GM12873 (cell line): ENCODE measurements around the gene DNMT3L.
"Not testable (repeated sequence)": the region's sequence is repeated elsewhere in the genome, so short reads cannot be mapped to it uniquely, and the experiment has no call there.

ENCODE experiments used
- TF ChIP-seq, protein P1 (sequence below): IDR thresholded peaks from 2 replicates; pipeline ENCODE4 v1.5.1; 2012; ENCODE audit warnings: low read depth, mild to moderate bottlenecking, moderate library complexity, low read length, control low read depth; ENCODE audit not compliant: insufficient read depth; ENCODE audit errors: missing control alignments

DNMT3L gene

DNA sequence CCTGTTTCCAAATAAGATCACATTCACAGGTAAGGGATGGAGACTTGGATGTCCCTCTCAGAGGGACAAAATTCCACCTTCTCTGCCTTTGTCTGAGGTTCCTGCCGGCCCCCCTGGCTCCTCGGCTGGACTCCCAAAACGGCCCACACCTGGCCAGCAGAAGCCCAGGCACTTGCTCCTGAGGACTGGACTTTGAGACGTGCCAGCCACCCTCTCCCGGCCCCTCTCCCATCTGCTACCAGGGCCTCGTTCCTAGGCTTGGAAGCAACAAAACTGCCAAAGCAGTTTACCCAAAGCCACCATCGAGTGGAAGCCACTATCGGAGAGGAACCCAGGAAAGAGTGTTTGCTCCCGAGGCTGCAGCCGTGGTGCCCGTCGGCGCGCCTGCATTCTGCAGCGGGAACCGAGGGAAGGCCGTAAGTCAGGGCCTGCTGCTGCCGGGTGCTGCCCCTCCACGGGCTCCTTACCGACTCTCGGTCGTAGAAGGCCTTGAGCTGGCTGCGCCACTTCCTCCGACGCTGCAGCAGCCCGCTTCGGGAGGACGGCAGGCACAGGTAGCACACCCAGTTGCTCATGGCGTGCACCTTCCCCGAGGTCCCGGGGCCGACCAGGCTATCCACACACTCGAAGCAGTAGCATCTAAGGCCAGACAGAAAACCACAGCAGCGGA lies 3.5 kb downstream of the DNMT3L start:
- TF ChIP-seq, protein P1, sequence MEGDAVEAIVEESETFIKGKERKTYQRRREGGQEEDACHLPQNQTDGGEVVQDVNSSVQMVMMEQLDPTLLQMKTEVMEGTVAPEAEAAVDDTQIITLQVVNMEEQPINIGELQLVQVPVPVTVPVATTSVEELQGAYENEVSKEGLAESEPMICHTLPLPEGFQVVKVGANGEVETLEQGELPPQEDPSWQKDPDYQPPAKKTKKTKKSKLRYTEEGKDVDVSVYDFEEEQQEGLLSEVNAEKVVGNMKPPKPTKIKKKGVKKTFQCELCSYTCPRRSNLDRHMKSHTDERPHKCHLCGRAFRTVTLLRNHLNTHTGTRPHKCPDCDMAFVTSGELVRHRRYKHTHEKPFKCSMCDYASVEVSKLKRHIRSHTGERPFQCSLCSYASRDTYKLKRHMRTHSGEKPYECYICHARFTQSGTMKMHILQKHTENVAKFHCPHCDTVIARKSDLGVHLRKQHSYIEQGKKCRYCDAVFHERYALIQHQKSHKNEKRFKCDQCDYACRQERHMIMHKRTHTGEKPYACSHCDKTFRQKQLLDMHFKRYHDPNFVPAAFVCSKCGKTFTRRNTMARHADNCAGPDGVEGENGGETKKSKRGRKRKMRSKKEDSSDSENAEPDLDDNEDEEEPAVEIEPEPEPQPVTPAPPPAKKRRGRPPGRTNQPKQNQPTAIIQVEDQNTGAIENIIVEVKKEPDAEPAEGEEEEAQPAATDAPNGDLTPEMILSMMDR = no peak

DNA sequence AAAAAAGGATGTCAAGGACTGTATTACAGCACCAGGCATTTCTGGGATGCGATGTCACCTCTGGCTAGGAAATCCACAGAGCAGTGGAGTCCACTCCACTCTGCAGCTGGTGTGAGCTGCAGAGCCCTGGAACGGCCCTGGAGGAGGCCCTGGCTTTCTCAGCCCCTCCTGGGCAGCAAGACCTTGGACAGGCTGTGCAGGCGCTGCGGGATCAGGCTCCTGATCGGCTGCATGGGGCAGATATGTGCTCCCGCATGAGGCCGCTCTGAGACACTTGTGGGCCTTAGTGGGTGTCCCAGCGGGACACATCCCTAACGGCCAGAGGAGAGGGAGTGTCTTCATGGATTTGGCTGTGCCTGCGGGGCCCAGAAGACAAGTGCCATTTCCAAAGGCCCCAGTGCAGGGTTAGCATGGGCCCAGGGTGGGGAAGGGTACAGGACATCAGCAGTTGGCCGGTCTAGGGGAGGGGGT lies 6.2 kb downstream of the DNMT3L start:
- TF ChIP-seq, protein P1 = no peak

DNA sequence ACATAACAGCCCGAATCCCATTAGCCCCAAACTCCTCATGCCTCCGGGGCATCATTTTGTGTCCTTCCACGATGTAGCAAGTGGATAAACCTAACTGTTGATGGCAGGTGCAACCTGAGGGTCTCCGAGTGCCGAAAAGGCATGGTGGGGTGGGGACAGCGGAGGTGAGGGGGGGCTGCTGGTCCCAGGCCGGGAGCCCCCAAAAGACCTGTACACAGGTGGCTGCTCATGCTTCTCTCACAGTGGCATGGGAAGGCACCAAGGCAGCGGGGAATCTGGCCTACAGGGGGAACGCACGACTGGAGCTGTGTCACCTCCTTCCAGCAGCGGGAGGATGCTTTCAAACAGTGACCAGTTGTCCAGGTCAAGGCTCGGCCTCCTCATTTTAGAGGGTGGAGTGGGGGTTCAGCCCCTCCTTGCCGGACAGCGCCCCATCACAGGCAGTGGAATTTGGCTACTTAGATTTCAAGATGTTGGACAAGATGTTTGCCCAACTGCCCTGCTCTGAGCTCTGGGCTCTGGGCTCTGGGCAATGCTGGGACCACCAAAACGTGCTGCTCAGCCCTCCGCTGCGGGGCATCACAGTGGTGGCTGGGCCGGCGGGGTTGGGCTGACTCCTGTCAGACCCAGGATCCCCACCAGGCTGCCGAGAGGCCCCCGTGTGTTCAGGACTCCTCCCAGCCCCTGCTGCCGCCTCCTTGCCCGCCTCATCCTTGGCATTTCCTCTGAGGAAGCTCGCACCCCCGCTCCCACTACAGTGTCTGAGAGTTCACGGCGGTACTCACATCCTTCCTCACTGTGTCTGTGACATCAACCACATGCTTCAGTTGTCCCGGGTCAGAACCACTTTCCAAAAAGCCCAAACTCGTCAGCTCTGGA lies 7.6 kb downstream of the DNMT3L start:
- TF ChIP-seq, protein P1 = no peak

DNA sequence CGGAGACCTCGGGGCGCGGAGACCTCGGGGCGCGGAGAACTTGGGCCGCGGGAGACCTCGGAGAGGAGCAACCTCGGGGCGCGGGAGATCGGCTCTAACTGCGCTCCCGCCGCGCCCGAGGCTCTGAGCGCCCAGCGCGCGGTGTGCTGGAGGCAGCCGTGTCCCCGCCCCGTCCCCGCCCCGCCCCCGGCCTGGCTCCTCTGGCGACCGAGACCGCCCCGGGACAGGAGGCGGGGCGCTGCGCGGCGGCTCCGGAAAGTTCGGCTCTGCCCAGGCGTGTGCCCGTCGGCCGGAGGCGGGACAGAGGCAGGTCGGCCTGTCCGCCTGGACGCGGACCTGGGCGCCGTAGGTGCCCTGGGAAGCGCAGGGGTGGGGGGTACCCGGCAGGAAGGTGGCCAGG lies 20.9 kb downstream of the DNMT3L start, which contains the start of gene ICOSLG:
Gene ICOSLG (minus strand): TSS at position 102 of the 400 bp plus-strand sequence. CDS start 126 bp downstream, outside the sequence.
- TF ChIP-seq, protein P1 = not testable (repeated sequence)

DNA sequence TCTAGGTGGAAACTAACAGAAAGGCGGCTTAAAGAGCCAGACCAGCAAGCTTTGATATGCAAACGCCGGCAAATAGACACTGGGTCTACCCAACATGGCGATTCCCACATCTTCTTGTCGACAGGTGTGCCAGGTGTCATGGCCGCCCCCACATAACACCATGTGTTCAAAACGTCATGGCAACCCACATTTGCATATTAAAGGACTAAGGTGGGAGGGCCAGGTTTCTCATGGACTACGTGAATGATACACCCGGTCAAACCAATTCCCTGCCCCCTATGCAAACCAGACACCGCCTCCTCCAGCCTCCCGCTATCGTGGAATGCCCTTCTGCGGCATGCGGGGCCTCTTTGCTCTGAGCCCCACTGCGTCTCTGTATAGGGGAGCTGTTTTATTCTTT lies 62.2 kb downstream of the DNMT3L start:
- TF ChIP-seq, protein P1 = no peak
